ENCODE measurements around the gene PNMA6E.
"Not testable (repeated sequence)": the region's sequence is repeated elsewhere in the genome, so short reads cannot be mapped to it uniquely, and the experiment has no call there.

The PNMA6E gene

DNA sequence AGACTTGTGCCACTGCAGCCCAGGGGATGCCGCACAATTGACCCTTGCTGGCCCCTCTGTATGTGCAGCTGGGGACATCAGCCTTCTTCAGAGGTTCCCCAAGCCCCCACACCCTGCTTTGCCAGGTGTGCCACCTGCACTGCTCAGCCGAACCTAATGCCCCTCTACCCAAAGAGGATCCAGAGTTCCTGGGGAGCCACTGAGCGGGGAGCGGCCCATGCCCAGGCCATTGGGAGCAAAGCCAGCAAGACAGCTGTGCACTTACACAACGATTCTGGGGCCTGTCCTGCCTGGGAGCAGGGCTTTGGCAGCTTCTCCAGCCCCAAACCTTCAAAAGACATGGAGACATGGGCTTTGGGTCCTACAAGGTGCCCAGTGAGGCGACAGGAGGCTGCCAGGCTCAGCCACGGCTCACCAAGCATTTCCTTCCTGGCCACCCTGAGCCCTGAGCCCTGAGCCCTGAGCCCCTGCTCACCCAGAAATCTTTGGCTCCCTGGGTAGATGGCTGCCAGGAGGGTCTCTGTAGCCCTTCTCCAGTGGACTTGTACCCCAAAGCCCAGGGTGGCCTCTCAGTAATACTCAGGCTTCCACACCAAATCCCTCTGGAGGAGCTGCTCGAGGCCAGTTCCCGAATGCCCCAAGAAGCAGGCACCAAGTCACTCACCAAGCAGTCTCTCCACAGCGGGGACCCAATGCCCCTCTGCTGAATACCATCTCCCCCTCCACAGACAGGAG, 13.0 kb downstream of the PNMA6E start:
- in situ Hi-C loops (cut with MboI; ENCODE audit: low sequenced_read_pairs): no loop called here

DNA sequence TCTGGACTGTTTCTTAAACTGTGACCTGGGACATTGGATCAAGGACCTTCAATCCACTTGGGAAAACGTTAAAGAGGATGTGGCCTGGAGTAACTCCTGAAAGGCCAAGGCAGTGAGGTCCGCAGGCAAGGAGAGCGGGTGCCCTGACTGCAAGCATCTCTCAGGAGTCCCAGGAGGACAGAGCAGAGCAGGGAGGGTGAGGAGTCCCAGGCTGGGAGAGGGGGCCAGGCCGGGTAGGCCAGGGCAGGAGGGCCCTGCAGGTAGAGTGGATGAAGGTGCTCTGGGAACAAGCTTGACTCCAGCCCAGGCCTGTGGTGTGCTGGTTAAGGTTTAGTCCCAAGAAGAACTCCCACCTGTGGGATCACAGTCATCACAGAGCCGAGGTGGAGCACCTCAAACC, 13.8 kb downstream of the PNMA6E start:
- in situ Hi-C loops (cut with MboI; ENCODE audit: low sequenced_read_pairs): no loop called here

DNA sequence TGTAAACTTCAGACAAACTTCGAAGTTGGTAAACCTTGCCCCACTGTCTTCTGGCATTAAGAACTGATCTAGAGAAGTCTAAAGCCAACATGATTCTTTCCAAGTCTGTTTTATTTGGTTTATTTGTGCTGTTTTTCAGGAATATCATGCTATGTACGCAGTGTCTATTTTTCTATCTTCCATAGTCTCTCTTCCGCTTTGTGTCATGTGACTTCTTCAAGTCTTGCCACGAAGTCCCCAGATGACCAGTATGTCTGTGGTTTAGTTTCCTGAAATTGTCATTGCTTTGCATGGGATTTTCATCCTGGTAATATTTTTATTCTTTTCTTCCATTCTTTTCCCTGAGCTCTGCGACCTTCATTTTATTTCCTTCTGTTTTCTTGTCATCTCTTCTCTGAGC, 15.1 kb downstream of the PNMA6E start:
- in situ Hi-C loops (cut with MboI; ENCODE audit: low sequenced_read_pairs): no loop called here

DNA sequence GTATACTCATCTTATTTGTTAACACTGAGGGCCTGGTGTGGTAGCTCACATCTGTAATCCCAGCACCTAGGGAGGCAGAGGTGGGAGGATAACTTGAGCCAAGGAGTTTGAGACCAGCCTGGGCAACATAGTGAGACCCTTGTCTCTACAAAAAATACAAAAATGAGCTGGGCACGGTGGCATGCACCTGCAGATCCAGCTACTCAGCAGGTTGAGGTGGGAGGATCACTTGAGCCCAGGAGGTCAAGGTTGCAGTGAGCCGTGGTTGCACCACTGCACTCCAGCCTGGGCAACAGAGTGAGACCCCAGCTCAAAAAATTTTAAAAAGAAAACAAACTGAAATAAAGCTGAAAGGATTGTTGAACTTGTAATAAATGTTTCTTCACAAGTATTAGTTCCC, 16.2 kb downstream of the PNMA6E start:
- in situ Hi-C loops (cut with MboI; ENCODE audit: low sequenced_read_pairs): not testable (repeated sequence)

DNA sequence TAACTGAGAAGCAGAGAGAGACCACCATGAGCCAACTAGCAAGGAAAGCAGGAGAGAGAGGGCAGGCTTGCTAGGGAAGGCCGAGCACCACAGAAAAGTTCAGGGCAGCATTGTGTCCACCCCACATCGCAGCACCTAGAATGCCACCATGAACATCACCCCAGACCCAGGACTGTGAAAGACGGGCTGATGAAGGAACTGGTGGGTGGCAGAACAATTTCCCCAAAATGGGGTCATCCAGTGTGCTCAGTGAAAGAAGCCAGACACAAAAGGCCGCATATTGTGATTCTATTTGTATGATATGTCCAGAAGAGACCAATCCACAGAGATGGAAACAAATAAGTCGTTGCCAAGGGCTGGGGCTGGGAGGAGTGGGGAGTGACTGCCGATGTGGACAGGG, 16.8 kb downstream of the PNMA6E start:
- in situ Hi-C loops (cut with MboI; ENCODE audit: low sequenced_read_pairs): no loop called here

DNA sequence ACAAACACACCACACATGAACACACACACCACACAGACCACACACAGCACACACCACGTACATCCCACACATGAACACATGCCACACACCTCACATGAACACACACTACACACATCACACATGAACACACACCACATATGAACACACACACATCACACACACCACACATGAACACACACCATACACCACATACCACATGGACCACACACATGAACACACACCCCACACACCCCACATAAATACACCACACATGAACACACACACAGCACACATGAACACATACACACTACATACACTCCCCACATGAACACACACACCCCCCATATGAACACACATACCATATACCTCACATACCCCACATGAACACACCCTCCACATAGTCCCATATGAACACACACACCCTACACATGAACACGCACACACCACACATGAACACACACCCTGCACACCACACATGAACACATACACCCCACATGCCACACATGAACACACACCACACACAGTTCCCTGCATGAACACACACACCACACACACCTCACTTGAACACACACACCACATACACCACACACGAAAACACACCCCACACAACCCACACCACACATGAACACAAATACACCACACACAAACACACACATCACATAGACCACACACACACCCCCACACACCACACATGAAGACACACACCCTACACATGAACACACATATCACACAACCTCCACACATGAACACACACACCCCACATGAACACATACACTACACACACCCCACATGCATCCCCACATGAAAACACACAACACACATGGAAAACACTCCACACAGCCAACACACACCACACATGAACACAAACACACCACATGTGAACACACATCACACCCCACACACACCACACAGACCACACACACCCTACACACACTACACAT, 18.3 kb downstream of the PNMA6E start:
- in situ Hi-C loops (cut with MboI; ENCODE audit: low sequenced_read_pairs): no loop called here

DNA sequence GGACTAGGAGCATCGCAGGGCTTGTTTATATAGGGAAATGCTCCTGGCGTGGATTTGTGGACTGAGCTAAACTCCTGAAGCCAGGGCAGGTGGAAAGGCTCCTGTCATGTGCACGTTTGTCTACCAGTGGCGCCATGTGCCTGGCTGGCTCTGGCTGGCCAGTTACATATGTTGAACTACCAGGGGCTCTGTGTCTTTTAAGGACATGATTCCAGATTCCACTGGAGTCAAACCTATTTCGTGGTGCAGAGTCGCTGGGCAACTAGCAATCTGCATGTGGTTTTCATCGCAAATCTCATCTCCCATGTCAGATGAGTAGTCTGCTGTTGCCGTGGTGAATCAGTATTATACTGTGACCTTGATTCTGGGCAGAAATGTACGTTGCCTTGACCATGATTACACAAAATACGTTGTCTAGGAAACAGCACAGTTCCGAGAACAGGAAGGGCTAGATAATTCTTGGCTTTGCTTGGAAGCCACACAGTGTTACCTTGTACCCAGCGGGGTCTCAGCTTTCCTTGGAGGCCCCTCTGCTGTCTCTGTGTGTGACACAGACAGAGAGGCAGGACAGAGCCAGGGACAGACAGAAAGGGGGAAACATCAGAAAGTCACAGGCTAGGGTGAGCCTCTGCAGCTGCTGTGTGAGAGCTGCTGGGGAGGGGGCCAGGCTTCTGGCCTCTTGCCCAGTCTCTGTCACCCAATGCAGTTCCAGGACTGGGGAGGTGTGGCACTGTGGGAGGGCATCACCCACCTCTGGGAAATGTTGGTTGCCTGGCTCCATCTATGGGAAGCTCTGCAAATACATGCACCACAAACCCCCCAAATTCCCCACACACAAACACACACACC, 19.2 kb downstream of the PNMA6E start:
- in situ Hi-C loops (cut with MboI; ENCODE audit: low sequenced_read_pairs): no loop called here

DNA sequence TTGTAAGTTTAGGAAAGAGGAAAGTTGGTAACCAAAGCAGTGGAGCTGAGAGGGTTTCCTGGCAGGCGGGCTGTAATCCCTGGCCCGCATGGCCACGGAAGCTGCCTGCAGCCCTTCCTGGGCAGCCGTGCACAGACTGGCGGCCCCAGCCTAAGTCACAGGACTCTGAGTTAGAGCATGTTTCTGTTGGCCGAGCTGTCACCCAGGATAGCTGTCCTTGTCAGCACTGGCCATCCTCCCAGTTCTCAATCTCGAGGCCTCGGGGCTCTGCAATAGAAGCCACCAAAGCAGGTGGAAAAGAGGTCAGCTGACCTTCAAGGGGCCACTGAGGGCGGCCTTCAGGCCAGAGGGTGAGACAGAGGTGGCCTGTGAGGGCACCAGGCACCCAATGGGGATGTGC, 20.5 kb downstream of the PNMA6E start:
- in situ Hi-C loops (cut with MboI; ENCODE audit: low sequenced_read_pairs): no loop called here

DNA sequence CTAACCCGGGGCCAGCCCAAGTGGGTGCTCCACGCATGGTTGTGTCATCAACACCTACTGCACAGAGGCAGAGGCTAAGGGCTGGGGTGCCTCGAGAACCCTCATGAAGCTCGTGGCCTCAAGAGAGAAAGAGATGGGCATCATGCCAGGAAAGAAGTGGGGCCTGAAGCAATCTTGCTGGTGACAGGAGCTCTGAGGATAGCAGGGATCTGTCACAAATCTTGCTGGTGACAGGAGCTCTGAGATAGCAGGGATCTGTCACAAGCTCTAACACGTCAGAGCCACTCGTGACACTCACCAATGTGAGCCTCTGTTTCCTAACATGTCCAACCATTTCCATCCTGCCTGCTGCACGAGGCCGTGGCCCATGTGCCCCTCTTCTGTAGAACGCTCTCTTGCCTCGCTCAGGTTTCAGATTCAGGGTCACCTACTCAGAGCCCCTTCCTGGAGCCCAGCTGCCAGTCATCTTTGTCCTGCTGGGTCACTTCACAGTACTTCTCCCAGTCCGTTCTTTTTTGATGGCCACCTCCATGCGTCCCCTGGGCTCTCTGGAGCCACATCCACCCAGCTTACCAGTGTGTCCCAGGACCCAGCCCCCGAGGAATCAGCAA, 21.1 kb downstream of the PNMA6E start:
- in situ Hi-C loops (cut with MboI; ENCODE audit: low sequenced_read_pairs): no loop called here

DNA sequence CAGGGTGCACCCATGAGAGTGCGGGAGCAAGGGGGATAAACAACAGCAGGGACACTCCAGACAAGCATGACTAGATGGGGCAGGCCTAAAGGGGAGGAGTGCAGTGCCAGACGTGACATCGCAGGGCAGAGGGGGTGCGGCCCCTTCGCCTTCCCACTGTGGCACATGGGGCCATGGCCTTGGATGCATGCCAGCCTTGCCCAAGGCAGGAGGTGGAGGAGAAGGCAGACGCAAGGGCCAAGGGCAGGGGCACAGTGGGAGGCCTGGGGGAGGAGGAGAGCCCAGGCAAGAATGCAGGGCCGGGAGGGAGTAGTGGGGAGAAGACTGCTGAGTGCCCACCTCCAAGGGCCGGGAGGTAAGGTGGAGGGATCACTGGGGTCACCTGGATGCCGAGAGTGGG, 21.6 kb downstream of the PNMA6E start:
- in situ Hi-C loops (cut with MboI; ENCODE audit: low sequenced_read_pairs): no loop called here

DNA sequence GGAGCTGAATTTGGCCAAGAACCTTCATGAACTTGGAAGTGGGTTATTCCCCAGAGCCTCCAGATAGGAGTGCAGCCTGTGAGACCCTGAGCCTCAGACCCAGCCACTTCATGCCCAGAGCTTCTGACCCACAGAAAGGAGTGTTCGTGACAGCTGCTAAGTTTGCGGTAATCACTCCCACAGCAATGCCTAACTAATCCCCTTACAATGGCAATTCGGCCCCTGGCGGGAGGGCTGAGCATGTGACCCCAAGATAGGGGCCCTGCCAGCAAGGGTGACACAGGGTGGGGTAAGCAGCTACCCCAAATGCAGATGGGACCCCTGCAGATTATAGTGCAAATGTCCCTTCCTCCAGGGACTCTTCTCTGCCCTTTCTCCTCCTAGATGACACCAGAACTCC, 22.5 kb downstream of the PNMA6E start:
- in situ Hi-C loops (cut with MboI; ENCODE audit: low sequenced_read_pairs): no loop called here

DNA sequence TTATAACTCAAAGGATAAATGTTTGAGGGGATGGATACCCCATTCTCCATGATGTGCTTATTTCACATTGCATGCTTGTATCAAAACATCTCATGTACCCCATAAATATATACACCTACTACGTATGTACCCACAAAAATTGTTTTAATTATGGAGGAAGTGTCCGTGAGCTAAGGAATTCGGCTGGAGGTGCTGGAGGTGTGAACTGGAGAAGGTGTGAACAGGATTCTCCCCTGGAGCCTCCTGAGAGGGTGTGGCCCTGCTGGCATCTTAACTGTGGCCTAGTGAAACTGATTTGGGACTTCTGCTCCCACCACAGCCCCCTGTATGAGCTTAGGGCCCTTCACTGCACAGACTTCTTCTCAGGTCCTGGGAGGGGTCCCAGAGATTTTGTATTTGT, 23.4 kb downstream of the PNMA6E start:
- in situ Hi-C loops (cut with MboI; ENCODE audit: low sequenced_read_pairs): no loop called here

DNA sequence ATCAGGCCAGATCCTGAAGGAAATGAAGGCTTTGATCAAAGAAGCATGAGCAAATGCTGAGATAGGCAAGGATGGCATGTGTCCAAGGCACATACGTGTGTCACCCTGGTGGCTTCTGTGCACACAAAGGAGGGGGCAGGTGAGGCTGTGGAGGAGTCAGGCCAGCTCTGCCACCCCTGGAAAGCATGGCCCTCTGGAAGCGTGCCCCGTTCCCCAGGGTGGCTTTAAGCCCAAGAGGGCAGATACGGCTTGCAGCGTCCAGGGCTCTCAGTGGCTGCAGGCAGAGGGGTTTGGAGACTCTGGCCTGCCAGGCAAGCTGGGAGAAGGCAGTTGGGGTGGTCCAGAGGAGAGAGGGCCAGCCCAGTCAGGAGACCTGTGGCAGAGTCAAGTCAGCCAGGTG, 25.6 kb downstream of the PNMA6E start:
- in situ Hi-C loops (cut with MboI; ENCODE audit: low sequenced_read_pairs): no loop called here

DNA sequence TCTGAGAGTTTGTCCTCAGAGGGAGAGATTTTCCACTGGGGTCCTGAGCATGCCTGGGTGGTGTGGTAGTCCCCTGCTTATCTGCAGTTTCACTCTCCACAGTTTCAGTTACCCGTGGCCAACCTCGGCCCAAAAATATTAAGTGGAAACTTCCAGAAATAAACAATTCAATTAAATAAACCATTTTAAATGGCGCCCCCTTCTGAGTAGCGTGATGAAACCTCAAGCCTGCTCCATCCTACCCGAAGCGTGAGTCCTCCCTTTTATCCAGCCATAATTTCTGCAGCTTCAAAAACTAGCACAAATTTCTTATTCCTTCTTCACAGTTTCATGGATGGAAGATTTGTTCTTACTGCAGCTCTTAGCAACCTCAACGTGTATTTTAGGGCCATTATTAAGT, 26.7 kb downstream of the PNMA6E start:
- in situ Hi-C loops (cut with MboI; ENCODE audit: low sequenced_read_pairs): no loop called here

DNA sequence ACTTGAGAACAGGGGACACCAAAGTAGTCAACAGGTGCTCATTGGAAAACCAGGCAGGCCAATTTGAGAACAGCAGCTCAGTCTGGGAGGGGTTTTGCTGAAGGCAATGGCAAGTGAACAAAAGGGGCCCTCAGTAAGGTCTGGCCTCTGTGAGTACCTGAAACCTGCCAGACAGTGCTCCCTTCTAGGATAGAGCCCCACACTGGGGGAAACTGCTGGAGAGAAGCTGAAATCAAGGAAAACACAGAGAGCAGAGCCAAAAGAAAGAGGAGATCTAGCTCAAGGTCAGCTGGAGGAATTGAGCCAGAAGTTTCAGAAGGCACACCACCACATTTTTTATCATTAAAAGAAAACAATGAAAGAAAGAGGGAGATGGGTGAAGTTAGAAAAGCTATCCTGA, 28.2 kb downstream of the PNMA6E start:
- in situ Hi-C loops (cut with MboI; ENCODE audit: low sequenced_read_pairs): no loop called here

DNA sequence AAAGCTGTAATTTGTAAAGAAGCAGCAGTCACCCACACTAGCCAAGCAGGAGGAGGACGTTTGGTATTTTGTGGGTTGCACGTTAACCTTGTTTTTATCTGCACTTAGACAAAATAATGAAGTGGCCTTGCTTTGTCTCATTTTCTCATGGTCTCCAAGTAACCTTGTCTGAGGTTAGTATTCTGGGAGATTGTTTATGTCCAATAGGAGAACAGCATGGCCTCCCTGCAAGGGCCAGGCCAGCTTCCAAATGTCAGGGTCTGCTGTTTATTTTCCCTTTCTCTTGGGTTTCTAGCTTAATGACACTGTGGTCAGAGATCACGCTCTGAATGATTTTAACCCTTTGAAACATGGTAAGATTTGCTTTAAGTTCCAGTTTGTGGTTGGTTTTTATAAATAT, 29.9 kb downstream of the PNMA6E start:
- in situ Hi-C loops (cut with MboI; ENCODE audit: low sequenced_read_pairs): no loop called here

DNA sequence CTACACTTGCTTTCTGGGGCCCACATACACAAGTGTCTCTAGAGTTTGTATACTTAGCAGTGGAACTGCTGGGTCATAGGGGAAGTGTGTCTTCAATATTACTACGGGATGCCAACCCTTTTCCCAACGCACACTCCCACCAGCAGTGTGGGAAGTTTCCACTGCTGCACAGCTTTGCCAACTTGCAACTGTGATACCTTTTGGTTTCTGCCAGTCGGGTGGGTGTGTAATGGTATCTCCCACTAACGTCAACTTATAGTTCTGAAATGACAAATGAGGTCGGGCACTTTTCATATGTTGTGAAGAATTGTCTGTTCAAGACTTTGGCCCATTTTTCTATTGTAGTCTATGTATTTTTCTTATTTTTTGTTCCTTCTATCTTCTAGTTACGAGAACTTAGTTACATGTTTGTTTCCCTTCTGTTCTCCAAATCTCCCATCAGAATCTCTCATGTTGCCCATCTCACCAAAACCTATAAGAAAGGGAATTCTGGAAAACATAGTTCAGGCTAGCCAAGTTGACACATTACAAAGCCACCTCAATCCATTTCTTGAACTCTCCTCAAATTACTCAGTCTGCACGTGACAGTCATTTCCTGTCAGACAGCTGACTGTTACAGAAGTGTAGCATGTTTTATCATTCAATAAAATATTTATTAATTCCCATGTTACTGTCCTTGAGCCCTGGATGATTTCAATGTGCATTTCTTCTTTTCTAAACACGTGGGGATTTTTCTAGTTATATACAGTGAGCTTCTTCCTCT, 30.7 kb downstream of the PNMA6E start:
- in situ Hi-C loops (cut with MboI; ENCODE audit: low sequenced_read_pairs): no loop called here

DNA sequence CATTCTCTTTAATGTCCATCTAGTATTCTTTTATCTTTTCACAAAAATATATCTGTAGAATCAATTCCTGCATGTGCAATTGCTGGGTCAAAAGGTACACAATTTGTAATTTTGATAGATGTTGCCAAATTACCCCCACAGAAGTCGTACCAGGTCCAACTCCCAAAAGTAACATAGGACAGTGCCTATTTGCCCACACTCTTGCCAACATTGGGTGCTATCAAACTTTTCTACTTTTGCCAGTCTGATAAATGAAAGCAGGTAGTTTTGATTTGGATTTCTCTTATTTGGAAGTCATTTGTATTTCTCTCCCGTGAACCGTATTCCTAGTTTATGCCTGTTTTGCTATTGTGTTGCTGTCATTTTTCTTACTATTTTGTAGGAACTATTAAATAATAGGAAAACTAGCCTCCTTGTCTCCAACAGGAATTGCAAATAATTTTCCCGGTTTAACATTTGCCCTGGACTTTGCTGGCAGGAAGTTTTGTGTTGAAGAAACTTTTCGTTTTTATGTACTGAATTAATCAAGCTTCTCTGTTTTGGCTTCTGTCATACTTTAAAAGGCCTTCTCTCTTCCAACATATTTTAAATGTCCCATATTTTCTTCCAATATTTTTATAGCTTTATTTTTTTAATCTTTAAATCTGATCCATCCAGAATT, 34.1 kb downstream of the PNMA6E start:
- in situ Hi-C loops (cut with MboI; ENCODE audit: low sequenced_read_pairs): no loop called here

DNA sequence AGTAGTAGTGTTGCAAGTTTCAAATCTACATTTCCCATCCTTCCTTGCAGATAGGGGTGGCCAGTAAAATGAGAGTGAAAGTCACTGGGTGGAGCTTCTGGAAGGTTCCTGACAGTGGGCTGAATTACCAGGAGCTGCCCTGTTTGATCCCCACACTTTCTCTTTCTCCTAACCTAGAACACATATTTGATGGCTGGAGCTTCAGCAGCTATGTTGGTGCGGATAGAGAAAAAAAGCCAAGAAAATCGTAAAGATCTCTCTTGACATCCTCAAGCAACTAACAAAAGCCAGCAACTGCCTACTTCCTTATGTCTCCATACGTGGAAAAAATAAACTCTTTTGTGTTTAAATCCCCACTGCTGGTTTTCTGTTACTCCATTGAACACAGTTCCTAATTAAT, 35.0 kb downstream of the PNMA6E start:
- in situ Hi-C loops (cut with MboI; ENCODE audit: low sequenced_read_pairs): no loop called here

DNA sequence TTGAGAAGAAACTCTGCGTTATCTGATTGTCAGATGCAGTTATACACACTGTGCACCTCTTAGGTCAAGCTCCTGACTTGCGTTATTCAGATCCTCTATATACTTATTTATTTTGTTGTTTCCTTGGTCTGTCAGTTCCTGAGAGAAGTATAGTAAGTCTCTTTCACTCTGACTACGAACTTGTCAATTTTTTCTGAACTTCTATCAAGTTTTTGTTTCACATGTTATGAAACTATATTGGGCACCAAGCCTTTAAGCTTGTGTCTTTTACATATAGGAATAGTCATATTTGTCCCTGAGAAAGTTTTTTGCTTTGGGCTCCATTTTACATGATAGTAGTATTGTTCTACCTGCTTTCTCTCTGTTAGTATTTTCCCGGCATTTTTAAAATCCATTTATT, 35.5 kb downstream of the PNMA6E start:
- in situ Hi-C loops (cut with MboI; ENCODE audit: low sequenced_read_pairs): no loop called here

Data from HL-60/S4 treated with phorbol 12-myristate 13-acetate at 8.2 ng/mL for 4 days and 3 days (cell line).